Urothelium cell line (cell line): ENCODE data around the gene RGMB.

Experiments
- DNase-seq: peaks from one replicate; pipeline ENCODE4 v3.0.0; 2011; ENCODE audit warnings: low spot score, mixed read lengths
- FAIRE-seq: peaks from 2 replicates; lab custom pipeline; 2011; peaks lifted over from hg19 to GRCh38; lab: Jason Lieb, UNC

Gene RGMB

GRCh38 chr5:98767581-98767980, 5.9 kb upstream of the RGMB start:
- no peak for DNase-seq
- no peak for FAIRE-seq

GRCh38 chr5:98768160-98768959, 5.1 kb upstream of the RGMB start:
- DNase-seq (peak; percentile 49), FAIRE-seq (no peak)

DNA sequence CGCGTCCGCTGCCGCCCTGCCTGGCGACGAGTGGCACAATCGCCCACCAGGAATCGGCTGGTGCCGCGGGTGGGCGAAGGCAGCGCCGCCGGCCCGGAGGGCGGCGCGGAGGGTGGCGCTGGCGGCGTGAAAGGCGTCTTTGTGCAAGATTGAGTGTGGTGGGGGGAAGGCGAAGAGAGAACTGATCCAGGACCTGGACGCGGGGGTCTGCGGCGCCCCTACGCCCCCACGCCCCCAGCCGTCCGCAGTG, 4.6 kb upstream of the RGMB start:
- DNase-seq, result no peak
- no peak for FAIRE-seq

DNA sequence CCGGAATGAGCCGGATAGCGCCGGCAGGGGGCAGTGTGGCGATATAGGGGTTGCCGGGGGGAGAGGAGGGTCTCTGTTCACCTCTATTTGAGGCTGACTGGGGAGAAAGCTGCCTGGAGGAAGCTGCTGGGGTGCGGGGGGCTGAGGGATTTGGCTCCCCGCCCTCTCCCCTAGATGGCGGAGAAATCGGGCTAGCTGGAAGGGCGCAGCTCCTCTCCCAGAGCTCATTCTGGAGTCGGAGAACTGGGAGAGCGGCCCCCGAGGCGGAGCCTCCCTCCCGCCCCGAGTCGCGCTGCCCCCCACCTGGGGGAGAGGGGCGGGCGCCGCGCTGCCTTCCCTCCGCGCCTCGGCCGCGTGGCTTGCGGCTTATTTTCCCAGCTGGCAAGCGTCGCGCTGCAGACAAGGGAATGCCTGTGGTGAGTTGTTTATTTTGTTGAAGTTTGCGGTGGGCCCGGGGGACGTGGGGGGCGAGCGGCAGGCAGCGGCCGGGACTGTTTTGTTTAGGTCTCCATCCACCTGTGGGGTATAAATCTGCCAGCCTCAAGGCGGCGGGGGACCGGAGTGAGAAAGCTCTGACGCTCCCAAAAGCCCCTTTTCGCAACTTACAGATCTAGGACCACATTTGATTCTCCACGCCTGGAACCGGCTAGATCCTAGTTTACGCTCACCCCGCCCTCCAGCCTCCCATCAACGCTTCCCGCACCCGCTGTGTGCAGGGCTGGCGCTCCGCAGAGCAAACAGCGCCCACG, 4.1 kb upstream of the RGMB start:
- DNase-seq (peak; percentile 21), FAIRE-seq (no peak)

GRCh38 chr5:98769959-98770208, 3.6 kb upstream of the RGMB start:
- DNase-seq (no peak), FAIRE-seq (no peak)

DNA sequence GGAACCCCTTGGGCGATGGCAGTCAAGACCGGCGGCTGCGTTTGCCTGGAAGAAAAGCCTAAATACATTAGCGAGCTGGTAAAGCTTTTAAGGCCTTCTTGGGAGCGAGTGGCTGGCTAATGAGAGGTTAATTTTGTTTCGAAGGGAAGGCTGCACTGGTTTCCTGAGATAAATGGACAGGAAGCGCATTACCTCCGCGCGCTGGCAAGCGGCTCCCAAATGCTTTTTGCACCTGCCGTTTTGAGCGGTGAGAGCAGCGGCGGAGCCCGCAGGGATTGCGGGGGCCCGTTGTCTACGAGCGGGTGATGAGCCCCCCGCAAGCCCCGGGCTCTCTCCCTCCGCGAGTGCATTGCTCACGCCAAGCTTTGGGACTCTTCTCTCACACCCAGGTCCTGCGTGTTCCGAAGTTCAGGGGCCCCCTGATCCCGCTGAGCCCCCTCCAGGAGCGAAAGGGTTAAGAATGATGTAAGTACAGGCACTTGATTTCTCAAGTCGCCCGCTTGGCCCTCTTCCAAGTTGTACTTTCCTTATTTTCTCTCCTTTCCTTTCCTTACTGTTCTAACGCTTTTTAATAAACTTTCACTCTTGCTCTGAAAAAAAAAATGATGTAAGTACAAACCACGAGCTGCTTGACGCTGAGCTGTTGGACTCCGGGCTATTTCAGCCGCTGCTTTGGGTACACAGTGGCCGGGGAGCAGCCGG, 3.1 kb upstream of the RGMB start:
- FAIRE-seq, result no peak
- DNase-seq, result peak; percentile 20

GRCh38 chr5:98770911-98771322, 2.5 kb upstream of the RGMB start:
- FAIRE-seq (no peak), DNase-seq (peak; percentile 13)

- DNase-seq (peak; percentile 54), FAIRE-seq (no peak)
These were observed 1.9 kb upstream of the RGMB start for GRCh38 chr5:98771382-98772109.

- peak; percentile 75 for DNase-seq
These were observed 849 bp upstream of the RGMB start for GRCh38 chr5:98772415-98773213.

GRCh38 chr5:98773214-98773463, 324 bp upstream of the RGMB start:
- FAIRE-seq, result no peak

More at GRCh38 chr5:98772415-98773213, 849 bp upstream of the RGMB start:
- no peak for FAIRE-seq

GRCh38 chr5:98774192-98775033, 950 bp downstream of the RGMB start:
- FAIRE-seq (no peak), DNase-seq (peak; percentile 43)

More at GRCh38 chr5:98773214-98773463, 324 bp upstream of the RGMB start:
- no peak for DNase-seq

DNA sequence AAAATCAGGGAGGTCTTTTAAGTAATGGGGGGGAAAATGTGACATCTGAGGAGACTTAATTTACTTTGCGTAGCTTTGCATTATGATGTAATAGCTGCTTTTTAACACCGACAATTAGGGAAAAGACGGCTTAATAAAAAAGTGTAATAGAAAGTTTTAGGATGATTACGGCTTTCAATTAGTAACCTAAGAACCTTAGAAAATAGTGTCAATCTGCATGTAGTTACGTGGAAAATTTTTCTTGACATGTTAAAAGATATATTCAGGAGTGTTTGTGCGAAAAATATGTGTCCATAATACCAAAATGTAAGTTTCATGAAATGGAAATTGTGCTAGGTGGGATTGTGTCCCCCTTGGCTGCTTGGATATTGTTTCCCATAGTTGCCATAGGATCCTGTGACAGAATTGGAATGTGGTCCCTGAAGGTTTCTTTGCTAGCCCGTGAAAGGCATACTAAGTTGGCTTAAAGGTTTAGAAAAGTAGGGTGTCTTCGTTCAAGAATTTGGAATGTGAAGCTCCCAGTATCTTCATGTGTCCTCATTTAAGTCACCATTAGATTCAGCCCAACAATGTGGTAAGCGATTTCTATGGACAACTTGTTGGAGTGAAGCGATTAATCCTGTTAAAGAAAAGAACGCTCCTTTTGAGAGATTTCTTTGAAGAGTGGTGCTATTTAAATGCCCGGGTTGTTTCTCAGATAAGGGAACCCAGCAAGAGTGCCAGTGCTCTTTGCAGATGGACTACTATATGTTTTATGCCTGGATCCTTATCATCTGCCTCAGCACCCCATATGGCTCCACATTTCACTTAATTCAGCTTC, 2.0 kb downstream of the RGMB start:
- no peak for DNase-seq
- no peak for FAIRE-seq

GRCh38 chr5:98776066-98776705, 2.7 kb downstream of the RGMB start:
- FAIRE-seq (no peak), DNase-seq (no peak)

GRCh38 chr5:98777295-98777694, 3.8 kb downstream of the RGMB start:
- no peak for FAIRE-seq

DNA sequence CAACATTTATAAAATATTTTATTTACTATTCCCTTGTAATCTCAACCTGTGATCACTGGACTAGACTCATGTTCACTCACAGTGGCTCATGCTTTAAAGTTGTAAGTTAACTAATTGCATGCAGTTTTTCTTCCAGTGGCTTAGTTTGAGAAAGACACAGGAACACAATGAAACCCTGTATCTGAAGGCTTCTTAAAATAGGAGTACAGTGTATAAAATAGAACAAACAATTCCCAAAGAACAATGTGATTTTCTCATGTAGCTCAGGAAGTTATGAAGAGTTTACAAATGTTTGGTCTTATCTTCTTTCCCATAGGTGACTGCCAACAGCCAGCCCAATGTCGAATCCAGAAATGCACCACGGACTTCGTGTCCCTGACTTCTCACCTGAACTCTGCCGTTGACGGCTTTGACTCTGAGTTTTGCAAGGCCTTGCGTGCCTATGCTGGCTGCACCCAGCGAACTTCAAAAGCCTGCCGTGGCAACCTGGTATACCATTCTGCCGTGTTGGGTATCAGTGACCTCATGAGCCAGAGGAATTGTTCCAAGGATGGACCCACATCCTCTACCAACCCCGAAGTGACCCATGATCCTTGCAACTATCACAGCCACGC, 5.9 kb downstream of the RGMB start:
- FAIRE-seq, result no peak
- no peak for DNase-seq

More at GRCh38 chr5:98777295-98777694, 3.8 kb downstream of the RGMB start:
- DNase-seq, result no peak

DNA sequence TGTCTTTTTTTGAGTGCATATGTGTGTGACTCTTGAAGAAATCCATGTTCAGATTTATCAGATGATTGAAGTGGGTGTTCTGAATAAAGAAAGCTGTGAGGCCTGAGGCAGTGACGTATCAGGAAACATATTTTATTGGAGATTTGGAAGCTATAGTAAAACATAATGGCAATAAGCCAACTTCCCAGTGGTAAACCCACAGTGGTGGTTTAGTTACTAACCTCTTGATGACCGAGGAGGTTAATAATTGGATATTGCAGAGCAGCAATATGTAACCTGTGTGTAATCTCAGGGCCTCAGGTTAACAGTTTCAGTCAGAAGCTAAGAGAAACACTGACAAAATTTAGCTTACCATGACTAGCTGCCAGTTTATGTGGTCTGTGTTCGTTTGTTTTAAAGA, 6.9 kb downstream of the RGMB start:
- no peak for DNase-seq
- FAIRE-seq, result no peak

DNA sequence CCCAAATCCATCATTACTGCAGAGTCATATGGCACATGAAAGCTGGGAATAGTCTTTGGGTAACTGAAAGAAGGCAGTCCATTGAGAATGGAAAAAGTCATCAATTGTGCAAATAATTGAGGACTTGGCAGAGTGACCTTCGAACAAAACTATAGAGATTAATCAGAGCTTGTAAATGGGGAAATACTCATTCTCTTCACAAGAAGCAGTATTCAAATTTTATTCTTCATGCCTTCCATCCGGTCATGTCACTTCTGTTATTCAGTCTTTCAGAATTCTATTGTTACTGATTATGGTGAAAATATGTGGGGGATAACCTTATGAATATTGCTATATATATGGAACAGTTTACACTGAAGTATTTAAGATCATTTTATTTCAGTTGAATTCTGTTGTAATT, 8.1 kb downstream of the RGMB start:
- DNase-seq (no peak), FAIRE-seq (no peak)

- DNase-seq, result no peak
These were observed 8.5 kb downstream of the RGMB start for GRCh38 chr5:98781964-98782363.

More at GRCh38 chr5:98781964-98782363, 8.5 kb downstream of the RGMB start:
- no peak for FAIRE-seq
